HepG2 (cell line): ENCODE measurements around the gene TCERG1L.

Experiments
- ATF1 ChIP-seq: IDR thresholded peaks from 2 replicates; pipeline ENCODE4 v1.6.1; 2016; ENCODE audit warnings: mild to moderate bottlenecking, control low read depth
- EZH2 ChIP-seq: conservative IDR thresholded peaks from 2 replicates; pipeline ENCODE4 v1.6.1; 2012; ENCODE audit warnings: mild to moderate bottlenecking, low read depth, low read length, moderate library complexity
- FIP1L1 ChIP-seq: fragments of 200-400 bp; formaldehyde crosslinking; IDR thresholded peaks from 2 replicates; pipeline ENCODE4 v1.6.1; 2018; ENCODE audit warnings: low read depth, mild to moderate bottlenecking, low read length, moderate library complexity, borderline replicate concordance; ENCODE audit not compliant: insufficient read depth
- PCBP1 ChIP-seq: fragments of 200-400 bp; formaldehyde crosslinking; IDR thresholded peaks from 2 replicates; pipeline ENCODE4 v1.6.1; 2017; ENCODE audit warnings: mild to moderate bottlenecking, low read depth, low read length, borderline replicate concordance
- POLR2A ChIP-seq, 2 experiments: IDR thresholded peaks; 2 replicates each; pipeline ENCODE4 v1.6.1; 2011; ENCODE audit warnings: low read depth in 2 of 2, low read length in 2 of 2, mild to moderate bottlenecking in 1 of 2, moderate library complexity in 1 of 2; ENCODE audit not compliant: insufficient read depth in 1 of 2
- RELA ChIP-seq: sonication (generic); formaldehyde crosslinking; IDR thresholded peaks from 2 replicates; pipeline ENCODE4 v1.4.0; 2020; ENCODE audit warnings: missing genetic modification reagents
- TEAD2 ChIP-seq: sonication (generic); formaldehyde crosslinking; IDR thresholded peaks from 2 replicates; pipeline ENCODE4 v1.9.0; 2021; ENCODE audit warnings: missing genetic modification reagents
- ZNF563 ChIP-seq: sonication (generic); formaldehyde crosslinking; IDR thresholded peaks from 2 replicates; pipeline ENCODE4 v1.8.0; 2022; ENCODE audit warnings: mild to moderate bottlenecking, moderate library complexity, missing genetic modification reagents
- ZNF598 ChIP-seq: sonication (generic); formaldehyde crosslinking; IDR thresholded peaks from 2 replicates; pipeline ENCODE4 v1.5.1; 2020; ENCODE audit warnings: mild to moderate bottlenecking, missing genetic modification reagents, borderline replicate concordance

DNA sequence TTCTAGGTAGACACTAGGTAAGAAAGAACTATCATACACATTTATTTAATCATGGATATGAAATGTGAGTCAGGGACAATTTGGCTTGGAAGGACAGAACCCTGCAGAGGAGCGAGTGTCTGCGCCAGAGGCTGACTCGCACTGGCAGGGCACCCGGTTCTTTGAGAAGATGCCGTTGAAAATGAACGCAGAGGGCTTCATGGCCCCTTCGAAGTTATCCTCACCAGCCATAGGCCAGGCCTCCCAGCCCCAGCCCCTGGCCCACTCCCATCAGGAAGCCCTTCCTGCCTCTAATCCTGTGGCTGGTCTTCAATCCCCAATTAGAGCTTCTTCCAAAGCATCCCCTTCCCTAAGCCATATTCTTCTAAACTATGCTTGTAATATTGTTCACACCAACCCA lies 239.8 kb downstream of the TCERG1L start:
- TF ChIP-seq RELA (no peak), ATF1 (no peak), POLR2A (IDR thresholded peaks at IDR 0.05; ENCODE audit: insufficient read depth in 1 of 2, low read depth in 2 of 2, low read length in 2 of 2) (no peak), TEAD2 (CRISPR knock-in tag) (no peak), PCBP1 (no peak), FIP1L1 (no peak), ZNF598 (CRISPR knock-in tag) (no peak), ZNF563 (CRISPR knock-in tag) (no peak), EZH2 (no peak)
